WERI-Rb-1 (cell line): ENCODE results near the gene GPR176.

Experiments used
- DNase-seq: peaks from one replicate; pipeline ENCODE4 v3.0.0-alpha.2; 2020
- H3K27ac ChIP-seq: fragments of 250-450 bp; sonication (Bioruptor Pico); 2 replicates; pipeline ENCODE4 v1.5.1; 2020; ENCODE audit warnings: mild to moderate bottlenecking, moderate library complexity
- H3K27me3 ChIP-seq: fragments of 250-450 bp; sonication (Bioruptor Pico); 2 replicates; pipeline ENCODE4 v1.5.1; 2021; ENCODE audit warnings: mild to moderate bottlenecking, low read depth, moderate library complexity; ENCODE audit not compliant: insufficient read depth, severe bottlenecking
- H3K36me3 ChIP-seq: fragments of 250-450 bp; sonication (Bioruptor Pico); 2 replicates; pipeline ENCODE4 v1.5.1; 2020; ENCODE audit warnings: mild to moderate bottlenecking, moderate library complexity
- H3K4me3 ChIP-seq: 2 replicates; pipeline ENCODE4 v1.5.1; 2011; ENCODE audit warnings: low read depth, mild to moderate bottlenecking, control low read depth, low read length
- H3K9me3 ChIP-seq: fragments of 250-450 bp; sonication (Bioruptor Pico); 2 replicates; pipeline ENCODE4 v1.5.1; 2021; ENCODE audit warnings: mild to moderate bottlenecking, moderate library complexity; ENCODE audit not compliant: severe bottlenecking
- TF ChIP-seq, protein P1 (sequence below): IDR thresholded peaks from 2 replicates; pipeline ENCODE4 v1.5.1; 2011; ENCODE audit warnings: low read depth, mild to moderate bottlenecking, control low read depth, inconsistent platforms, low read length

GPR176 gene

DNA sequence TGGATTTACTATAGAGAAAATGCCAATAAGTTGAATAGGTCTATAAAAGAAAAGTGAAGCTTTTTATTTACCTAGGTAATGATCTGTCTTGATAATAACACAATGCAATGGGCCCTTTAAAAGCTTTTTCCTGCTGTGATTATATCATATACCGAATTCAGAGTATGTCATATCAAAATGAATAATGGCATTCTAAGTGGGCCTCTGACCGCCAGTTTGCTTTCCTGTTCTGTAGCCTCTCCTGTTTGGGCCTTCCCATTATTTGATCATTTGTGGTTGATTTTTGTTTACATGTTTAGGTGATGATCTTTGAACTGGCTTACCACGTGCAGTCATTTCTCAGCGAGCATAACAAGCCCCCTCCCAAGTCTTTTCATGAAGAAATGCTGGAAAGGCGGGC is 28.8 kb upstream of the GPR176 start:
- H3K4me3 ChIP-seq, result no peak overlapping the region
- peaks cover 25% of the 10 kb centered on the region for H3K36me3 ChIP-seq
- TF ChIP-seq, protein P1, sequence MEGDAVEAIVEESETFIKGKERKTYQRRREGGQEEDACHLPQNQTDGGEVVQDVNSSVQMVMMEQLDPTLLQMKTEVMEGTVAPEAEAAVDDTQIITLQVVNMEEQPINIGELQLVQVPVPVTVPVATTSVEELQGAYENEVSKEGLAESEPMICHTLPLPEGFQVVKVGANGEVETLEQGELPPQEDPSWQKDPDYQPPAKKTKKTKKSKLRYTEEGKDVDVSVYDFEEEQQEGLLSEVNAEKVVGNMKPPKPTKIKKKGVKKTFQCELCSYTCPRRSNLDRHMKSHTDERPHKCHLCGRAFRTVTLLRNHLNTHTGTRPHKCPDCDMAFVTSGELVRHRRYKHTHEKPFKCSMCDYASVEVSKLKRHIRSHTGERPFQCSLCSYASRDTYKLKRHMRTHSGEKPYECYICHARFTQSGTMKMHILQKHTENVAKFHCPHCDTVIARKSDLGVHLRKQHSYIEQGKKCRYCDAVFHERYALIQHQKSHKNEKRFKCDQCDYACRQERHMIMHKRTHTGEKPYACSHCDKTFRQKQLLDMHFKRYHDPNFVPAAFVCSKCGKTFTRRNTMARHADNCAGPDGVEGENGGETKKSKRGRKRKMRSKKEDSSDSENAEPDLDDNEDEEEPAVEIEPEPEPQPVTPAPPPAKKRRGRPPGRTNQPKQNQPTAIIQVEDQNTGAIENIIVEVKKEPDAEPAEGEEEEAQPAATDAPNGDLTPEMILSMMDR, result no peak
- H3K27me3 ChIP-seq, result no peaks in the 10 kb centered on the region
- H3K9me3 ChIP-seq, result no peaks in the 10 kb centered on the region
- no peak overlapping the region for H3K27ac ChIP-seq
- DNase-seq, result no peak

DNA sequence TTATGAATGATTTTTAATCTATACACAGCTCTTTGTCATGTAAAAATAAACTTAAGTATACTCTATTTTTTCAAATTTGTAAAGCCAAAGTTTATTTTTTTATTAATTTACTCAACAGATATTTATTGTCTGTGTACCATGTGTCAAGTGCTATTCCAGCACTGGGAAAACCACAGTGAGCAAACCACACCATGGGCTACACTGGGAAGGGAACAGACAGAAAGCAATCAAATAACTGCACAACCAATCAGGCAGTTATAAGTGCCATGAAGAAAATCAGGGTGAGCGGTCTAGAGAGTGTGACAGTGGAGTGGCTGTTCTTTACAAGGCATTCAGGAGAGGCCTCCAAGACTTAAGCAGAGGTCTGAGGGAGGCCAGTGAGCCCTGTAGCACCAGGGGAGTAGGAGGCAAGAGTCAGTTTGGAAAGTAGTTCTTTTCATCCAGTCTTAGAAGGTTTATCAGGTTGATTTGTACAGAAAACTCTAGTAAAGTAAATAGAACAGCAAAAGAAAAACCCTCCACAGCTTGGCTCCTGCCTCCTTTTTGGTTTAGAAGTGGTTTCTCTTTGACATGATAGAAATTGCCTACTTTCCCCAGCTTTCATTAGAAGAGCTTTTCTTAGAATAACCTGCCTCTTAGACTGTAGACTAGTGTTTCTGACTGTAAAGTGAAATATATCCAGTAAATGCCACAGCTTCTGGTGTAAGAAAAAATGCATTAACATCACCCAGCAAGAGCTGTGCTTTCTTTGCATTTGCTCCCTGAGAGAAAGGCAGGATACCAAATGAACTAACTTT is 27.5 kb upstream of the GPR176 start:
- TF ChIP-seq, protein P1, result no peak
- Histone ChIP-seq H3K27ac (no peak overlapping the region), H3K9me3 (no peaks in the 10 kb centered on the region), H3K27me3 (no peaks in the 10 kb centered on the region), H3K36me3 (peaks cover 26% of the 10 kb centered on the region), H3K4me3 (no peak overlapping the region)
- DNase-seq, result no peak

DNA sequence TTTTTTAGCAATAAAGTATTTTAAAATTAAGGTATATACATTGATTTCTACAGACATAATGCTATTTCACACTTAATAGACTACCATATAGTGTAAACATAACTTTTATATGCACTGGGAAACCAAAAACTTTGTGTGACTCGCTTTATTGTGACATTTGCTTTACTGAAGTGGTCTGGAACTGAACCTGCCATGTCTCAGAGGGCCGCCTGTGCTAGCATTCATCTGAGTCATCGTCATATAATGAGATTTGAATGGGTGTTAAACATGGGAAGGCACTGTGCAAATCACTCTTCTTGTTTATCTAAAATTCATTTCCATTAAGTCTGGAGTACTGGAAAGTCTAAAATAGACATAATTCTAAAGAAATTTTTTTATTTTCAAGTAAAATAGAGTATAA is 26.8 kb upstream of the GPR176 start:
- no peak overlapping the region for H3K4me3 ChIP-seq
- H3K27ac ChIP-seq, result no peak overlapping the region
- H3K9me3 ChIP-seq, result no peaks in the 10 kb centered on the region
- DNase-seq, result no peak
- no peaks in the 10 kb centered on the region for H3K27me3 ChIP-seq
- peaks cover 30% of the 10 kb centered on the region for H3K36me3 ChIP-seq
- TF ChIP-seq, protein P1, result no peak

DNA sequence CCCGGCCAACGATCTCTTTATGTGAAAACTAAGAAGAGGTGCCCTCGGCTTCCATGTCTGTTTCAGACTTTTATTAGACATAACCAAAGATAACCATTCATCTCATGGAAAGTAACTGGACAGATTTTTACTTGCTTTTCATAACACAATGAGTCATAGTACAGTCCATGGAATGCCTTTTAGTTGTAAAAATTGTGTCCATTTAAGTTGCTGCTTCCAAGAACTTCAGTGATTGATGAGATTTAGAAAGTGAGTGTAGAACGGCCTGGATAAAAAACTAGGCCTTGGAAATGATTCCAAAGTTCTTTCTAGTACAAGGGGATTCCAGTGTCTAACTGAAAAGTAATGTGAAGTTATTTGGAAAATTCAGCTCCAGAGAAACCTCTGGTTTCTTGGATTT is 24.7 kb upstream of the GPR176 start:
- Histone ChIP-seq H3K27me3 (no peaks in the 10 kb centered on the region), H3K27ac (no peak overlapping the region), H3K9me3 (no peaks in the 10 kb centered on the region), H3K36me3 (peaks cover 35% of the 10 kb centered on the region), H3K4me3 (no peak overlapping the region)
- no peak for DNase-seq
- TF ChIP-seq, protein P1, result no peak

GRCh38 chr15:39942753-39943150 is 22.7 kb upstream of the GPR176 start:
- Histone ChIP-seq H3K27ac (no peak overlapping the region), H3K36me3 (peaks cover 36% of the 10 kb centered on the region), H3K27me3 (no peaks in the 10 kb centered on the region), H3K4me3 (no peak overlapping the region), H3K9me3 (no peaks in the 10 kb centered on the region)
- TF ChIP-seq, protein P1, result no peak
- no peak for DNase-seq
